ENCODE data around the gene SLCO1B1. TPM values are rescaled to one million over a fixed set of nuclear protein-coding genes. Genes with fewer than 3 reads are reported as not detected.
A peak's percentile ranks its signal among the peaks of the same experiment; 100 is the strongest.

Gene SLCO1B1
- total RNA-seq, 8 experiments from 2014 or later: 0.36 TPM; not detected in 7

DNA sequence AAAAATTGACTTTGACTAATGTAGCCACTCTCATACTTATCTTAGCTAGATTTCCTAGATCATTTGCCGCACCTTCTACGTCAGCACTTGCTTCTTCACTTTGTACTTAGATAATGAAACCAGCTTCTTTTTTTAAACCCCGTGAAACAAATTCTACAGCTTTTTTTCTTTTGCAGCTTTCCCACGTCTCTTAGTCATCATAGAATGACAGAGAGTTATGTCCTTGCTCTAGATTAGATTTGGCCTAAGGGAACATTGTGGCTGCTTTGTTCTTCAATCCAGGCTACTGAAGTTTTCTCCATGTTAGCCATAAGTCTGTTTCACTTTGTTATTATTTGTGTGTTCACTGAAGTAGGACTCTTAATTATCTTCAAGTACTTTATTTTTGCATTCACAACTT lies 108.9 kb downstream of the SLCO1B1 start:
- in situ Hi-C loops (cut with MboI; ENCODE audit: low pct_unique_long_range_greater_than_20kb in 2 of 9, low sequenced_read_pairs in 9 of 9, unreplicated experiment in 9 of 9): no loop called here
- Histone ChIP-seq H3K4me1 (replicated peaks in 1 of 2) (no peaks in the 10 kb centered on the region), H3K27ac (no peak overlapping the region), H3K4me3 (no peak overlapping the region)
- ATAC-seq (replicated peaks in 6 of 8): peak in 1 of 8 experiments; percentile 20
- WGBS, 10 experiments: 0 to 94% (median 79%) methylated on average over 2 to 4 of the region's 4 CpGs; no CpG with 5 or more reads in 1 of the 10 experiments

- peak in 3 of 8 experiments; percentile 82 to 92 (median 91) for ATAC-seq (replicated peaks in 6 of 8)
Measured at GRCh38 chr12:21248679-21249078, 117.7 kb downstream of the SLCO1B1 start.

GRCh38 chr12:21252070-21252469 lies 121.1 kb downstream of the SLCO1B1 start:
- H3K4me1 ChIP-seq (replicated peaks in 1 of 2): no peaks in the 10 kb centered on the region
- WGBS, 10 experiments: 16 to 94% (median 76%) methylated on average over 2 to 5 of the region's 5 CpGs
- no peak overlapping the region for H3K4me3 ChIP-seq
- no peak overlapping the region for H3K27ac ChIP-seq
- no peak for ATAC-seq (replicated peaks in 6 of 8)
- in situ Hi-C loops (cut with MboI; ENCODE audit: low pct_unique_long_range_greater_than_20kb in 2 of 9, low sequenced_read_pairs in 9 of 9, unreplicated experiment in 9 of 9): no loop called here

More at GRCh38 chr12:21248679-21249078, 117.7 kb downstream of the SLCO1B1 start:
- Histone ChIP-seq H3K4me1 (replicated peaks in 1 of 2) (no peaks in the 10 kb centered on the region), H3K4me3 (no peak overlapping the region), H3K27ac (no peak overlapping the region)
- in situ Hi-C loops (cut with MboI; ENCODE audit: low pct_unique_long_range_greater_than_20kb in 2 of 9, low sequenced_read_pairs in 9 of 9, unreplicated experiment in 9 of 9): no loop called here
- WGBS, 10 experiments: 86 to 100% (median 90%) methylated on average over 1 of the region's 1 CpG; no CpG with 5 or more reads in 7 of the 10 experiments

- WGBS, 10 experiments: 5 to 79% (median 50%) methylated on average over 2 to 3 of the region's 3 CpGs; no CpG with 5 or more reads in 1 of the 10 experiments
- in situ Hi-C loops (cut with MboI; ENCODE audit: low pct_unique_long_range_greater_than_20kb in 2 of 9, low sequenced_read_pairs in 9 of 9, unreplicated experiment in 9 of 9): no loop called here
- Histone ChIP-seq H3K27ac (no peak overlapping the region), H3K4me3 (no peak overlapping the region), H3K4me1 (replicated peaks in 1 of 2) (no peaks in the 10 kb centered on the region)
- no peak for ATAC-seq (replicated peaks in 6 of 8)
Measured at GRCh38 chr12:21257172-21257571, 126.2 kb downstream of the SLCO1B1 start.

GRCh38 chr12:21264232-21264631 lies 133.2 kb downstream of the SLCO1B1 start:
- no peak overlapping the region for H3K4me3 ChIP-seq
- ATAC-seq (replicated peaks in 6 of 8): no peak
- no peaks in the 10 kb centered on the region for H3K4me1 ChIP-seq (replicated peaks in 1 of 2)
- in situ Hi-C loops (cut with MboI; ENCODE audit: low pct_unique_long_range_greater_than_20kb in 2 of 9, low sequenced_read_pairs in 9 of 9, unreplicated experiment in 9 of 9): no loop called here
- H3K27ac ChIP-seq: no peak overlapping the region

DNA sequence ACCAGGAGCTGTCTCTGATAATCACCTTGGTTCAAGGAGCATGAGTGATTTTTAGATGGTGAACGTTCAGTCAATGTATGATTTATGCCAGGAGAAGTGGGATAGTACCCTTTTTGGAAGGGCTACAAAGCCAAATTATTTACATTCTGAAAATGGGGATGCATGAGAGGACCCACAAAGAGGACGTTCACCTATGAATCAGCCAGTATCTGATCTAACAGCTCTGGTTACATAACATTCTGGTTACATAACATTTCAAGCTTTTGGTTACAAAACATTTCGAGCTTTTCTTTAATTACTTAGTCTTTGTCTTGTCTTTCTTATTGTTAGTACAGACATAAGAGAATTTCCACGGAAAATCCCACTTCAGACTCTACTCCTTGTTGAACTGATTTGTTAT lies 134.9 kb downstream of the SLCO1B1 start:
- in situ Hi-C loops (cut with MboI; ENCODE audit: low pct_unique_long_range_greater_than_20kb in 2 of 9, low sequenced_read_pairs in 9 of 9, unreplicated experiment in 9 of 9): no loop called here
- no peak for ATAC-seq (replicated peaks in 6 of 8)
- H3K4me1 ChIP-seq (replicated peaks in 1 of 2): no peaks in the 10 kb centered on the region
- no peak overlapping the region for H3K4me3 ChIP-seq
- WGBS, 10 experiments: 4 to 92% (median 66%) methylated on average over 2 to 4 of the region's 4 CpGs
- no peak overlapping the region for H3K27ac ChIP-seq

DNA sequence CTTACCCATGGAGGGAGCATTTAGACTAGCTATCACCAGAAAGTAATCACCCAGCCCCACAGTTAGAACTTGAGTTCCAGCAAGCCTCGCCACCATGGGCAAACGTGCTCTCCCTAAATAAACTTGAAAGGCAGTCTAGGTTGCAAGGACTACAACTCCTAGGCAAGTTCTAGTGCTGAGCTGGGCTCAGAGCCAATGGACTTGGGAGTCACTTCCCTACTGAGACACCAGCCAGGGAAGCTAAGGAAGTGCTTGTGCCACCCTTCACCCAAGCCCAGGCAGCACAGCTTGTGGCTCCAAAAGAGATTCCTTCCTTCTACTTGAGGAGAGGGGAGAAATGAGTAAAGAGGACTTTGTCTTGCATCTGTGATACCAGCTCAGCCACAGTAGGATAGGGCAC lies 145.8 kb downstream of the SLCO1B1 start:
- in situ Hi-C loops (cut with MboI; ENCODE audit: low pct_unique_long_range_greater_than_20kb in 2 of 9, low sequenced_read_pairs in 9 of 9, unreplicated experiment in 9 of 9): no loop called here
- no peak overlapping the region for H3K27ac ChIP-seq

More for the DNA sequence above, 145.8 kb downstream of the SLCO1B1 start:
- Histone ChIP-seq H3K4me3 (no peak overlapping the region), H3K4me1 (replicated peaks in 1 of 2) (no peaks in the 10 kb centered on the region)
- no peak for ATAC-seq (replicated peaks in 6 of 8)
- WGBS, 10 experiments: 0 to 100% methylated on average over 1 to 2 of the region's 2 CpGs; no CpG with 5 or more reads in 8 of the 10 experiments

Other genes with a start within 250 kb of the SLCO1B1 start
- gene SLCO1A2, start 203.7 kb downstream of the SLCO1B1 start, total RNA-seq: 10 to 100 TPM in 2 of 8 experiments, 1 to 10 TPM in 6; 1.8 to 17.3 (median 6.9) TPM
- 1 to 10 TPM in 2 of 8 experiments, under 1 TPM in 5, not detected in 1; 0.20 to 2.7 (median 0.46) TPM for gene IAPP, start 241.7 kb downstream of the SLCO1B1 start, total RNA-seq